Heart right ventricle (tissue), 16 donors: Measurements from ENCODE around the gene CFAP73. TPM values are rescaled to one million over a fixed set of nuclear protein-coding genes. Genes with fewer than 3 reads are reported as not detected.

ENCODE experiments used
- ATAC-seq, 8 donors: fragments of 200-7000 bp; cut with Tn5 transposase; one replicate each; pipeline ENCODE4 v1.9.1; 2020; ENCODE audit warnings: mild to moderate bottlenecking in 8 of 8, moderate library complexity in 8 of 8, moderate number of reproducible peaks in 1 of 8
- DNase-seq, 2 donors: peaks; one replicate each; pipeline ENCODE4 v3.0.0-alpha.2; 2020
- H3K27ac ChIP-seq, 10 donors: fragments of 200-600 bp; sonication (generic) in 2 of 10; one replicate each; pipeline versions ENCODE4 v1.5.0 to v1.8.0; 2020 to 2022; ENCODE audit warnings: mild to moderate bottlenecking in 3 of 10
- H3K27me3 ChIP-seq, 7 donors: fragments of 200-600 bp; one replicate each; pipeline ENCODE4 v1.8.0; 2021 to 2022; ENCODE audit warnings: mild to moderate bottlenecking in 2 of 7
- H3K36me3 ChIP-seq, 9 donors: fragments of 200-600 bp; sonication (generic) in 1 of 9; one replicate each; pipeline versions ENCODE4 v1.5.0 to v1.8.0; 2020 to 2022; ENCODE audit warnings: mild to moderate bottlenecking in 2 of 9
- H3K4me1 ChIP-seq, 9 donors: fragments of 200-600 bp; sonication (generic) in 1 of 9; one replicate each; pipeline versions ENCODE4 v1.5.0 to v1.8.0; 2020 to 2022; ENCODE audit warnings: mild to moderate bottlenecking in 4 of 9
- H3K4me3 ChIP-seq, 10 donors: fragments of 200-600 bp; sonication (generic) in 2 of 10; one replicate each; pipeline versions ENCODE4 v1.5.0 to v1.8.0; 2020 to 2022; ENCODE audit warnings: mild to moderate bottlenecking in 7 of 10, moderate library complexity in 2 of 10
- H3K9me3 ChIP-seq, 11 donors: fragments of 200-600 bp in 10 of 11; sonication (generic) in 2 of 11; one replicate each; pipeline versions ENCODE4 v1.5.0 to v1.8.0; 2013 to 2022; ENCODE audit warnings: mild to moderate bottlenecking in 2 of 11, control low read depth in 1 of 11, moderate library complexity in 1 of 11
- WGBS, 2 donors: extraction: QIAGEN DNeasy Blood & Tissue Kit; methylation state at CpG; one replicate each; pipeline ENCODE4 v1.1.7; 2013; ENCODE audit warnings: inconsistent platforms in 1 of 2; 5-methylcytosine and 5-hydroxymethylcytosine counted together
- intact Hi-C, 10 donors: fragments of 100-400 bp; cut with DNase I; formaldehyde crosslinking; loops; one replicate each; pipeline versions ENCODE4 v1.11.1 to v1.14.2; 2022
- polyA plus RNA-seq, 2 donors: library from polyadenylated mRNA; stranded (reverse); fragments of 200-250 nt; gene quantifications; one replicate each; pipeline ENCODE4 v1.2.3, GENCODE V29; 2013
- total RNA-seq, 10 donors: library from RNA; stranded (reverse); fragmentation: NEBNext Ultra II Directional in 3 of 10; extraction: Animal tissue kit (Norgen Biotek cat#: 25700) in 3 of 10; gene quantifications; one replicate each; pipeline versions ENCODE4 v1.2.1 to v1.2.4, GENCODE V29; 2021 to 2023
- TF ChIP-seq, protein P1 (sequence below), 9 donors: fragments of 200-600 bp; sonication (generic) in 2 of 9; IDR thresholded peaks; one replicate each; pipeline versions ENCODE4 v1.5.0 to v1.8.0; 2021 to 2022; ENCODE audit warnings: antibody characterized with exemption in 9 of 9, mild to moderate bottlenecking in 5 of 9, moderate library complexity in 1 of 9
- donor health status: Arrhythmogenic right ventricular cardiomyopathy.
- donor health status: ischemic (EF 13 %, LVEDD 7.1; RV severe dilation, severe dysfunction).
- donor health status: healthy with polysubstance abuse.
- donor health status: DM: no; HTN: yes; CAD: no.
- donor health status: DM: no; HTN: no; CAD: no.
- donor health status: ischemic (EF 25% LVEDD 6.9; RV normal size, moderate dysfunction).
- donor health status: ischemic (EF 25% LVEDD 5.7; RV mildly dilated, moderate dysfunction).
- donor health status: healthy.
- donor health status: DM: yes; HTN: yes; CAD: no.
- donor health status: Ischemic cardiomyopathy.
- donor health status: ischemic (EF 35%, LVEDD 5.7; RV mildly dilated, moderate dysfunction).
- donor health status: nonischemic (EF 11% LVEDD 7.7; RV severe dilation, severe dysfunction).
- donor health status: DM: yes; HTN: yes; CAD: no.
- donor health status: PGD.
- donor health status: ischemic (EF 29% LVEDD 5.4; RV normal size, mild dysfunction).
- donor health status: nonischemic (EF 23%, LVEDD 6.1; RV moderate dilation, normal function).

Gene CFAP73
- total and polyA plus RNA-seq, 12 donors = 0.10 TPM; not detected in 11

DNA sequence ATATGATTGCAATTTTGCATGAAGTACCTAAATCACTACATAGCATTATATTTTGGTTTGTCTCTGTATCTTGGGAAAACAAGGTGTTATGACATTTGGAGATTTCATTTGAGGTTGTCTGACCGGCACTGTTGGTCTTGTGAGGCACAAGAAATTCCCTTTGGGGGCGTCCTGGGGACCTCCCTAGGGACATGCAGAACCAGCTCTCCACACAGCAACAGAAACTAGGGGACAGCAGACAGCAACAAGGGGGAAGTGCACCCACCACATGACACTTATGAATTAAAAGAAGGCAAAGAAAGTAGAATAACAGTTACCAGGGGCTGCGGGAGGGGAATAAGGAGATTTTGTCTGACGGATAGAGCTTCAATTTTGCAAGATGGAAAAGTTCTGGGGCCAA lies 21.4 kb downstream of the CFAP73 start:
- DNase-seq (no peak), ATAC-seq (no peak)
- Histone ChIP-seq H3K4me3 (no peak overlapping the region), H3K27ac (no peak overlapping the region), H3K36me3 (peaks cover 7 to 100% (median 77%) of the 10 kb centered on the region in 9 donors), H3K27me3 (no peaks in the 10 kb centered on the region), H3K4me1 (no peaks in the 10 kb centered on the region), H3K9me3 (no peaks in the 10 kb centered on the region)
- WGBS, 2 donors = 91 to 94% methylated on average over 4 of the region's 4 CpGs
- TF ChIP-seq, protein P1, sequence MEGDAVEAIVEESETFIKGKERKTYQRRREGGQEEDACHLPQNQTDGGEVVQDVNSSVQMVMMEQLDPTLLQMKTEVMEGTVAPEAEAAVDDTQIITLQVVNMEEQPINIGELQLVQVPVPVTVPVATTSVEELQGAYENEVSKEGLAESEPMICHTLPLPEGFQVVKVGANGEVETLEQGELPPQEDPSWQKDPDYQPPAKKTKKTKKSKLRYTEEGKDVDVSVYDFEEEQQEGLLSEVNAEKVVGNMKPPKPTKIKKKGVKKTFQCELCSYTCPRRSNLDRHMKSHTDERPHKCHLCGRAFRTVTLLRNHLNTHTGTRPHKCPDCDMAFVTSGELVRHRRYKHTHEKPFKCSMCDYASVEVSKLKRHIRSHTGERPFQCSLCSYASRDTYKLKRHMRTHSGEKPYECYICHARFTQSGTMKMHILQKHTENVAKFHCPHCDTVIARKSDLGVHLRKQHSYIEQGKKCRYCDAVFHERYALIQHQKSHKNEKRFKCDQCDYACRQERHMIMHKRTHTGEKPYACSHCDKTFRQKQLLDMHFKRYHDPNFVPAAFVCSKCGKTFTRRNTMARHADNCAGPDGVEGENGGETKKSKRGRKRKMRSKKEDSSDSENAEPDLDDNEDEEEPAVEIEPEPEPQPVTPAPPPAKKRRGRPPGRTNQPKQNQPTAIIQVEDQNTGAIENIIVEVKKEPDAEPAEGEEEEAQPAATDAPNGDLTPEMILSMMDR (IDR thresholded peaks at IDR 0.05) = no peak
- intact Hi-C loops = loop anchor here in 2 of 10 donors (5.0 to 10.0 kb wide), 2 partner anchors 124 to 176 kb away; no protein-coding TSS in a partner anchor

DNA sequence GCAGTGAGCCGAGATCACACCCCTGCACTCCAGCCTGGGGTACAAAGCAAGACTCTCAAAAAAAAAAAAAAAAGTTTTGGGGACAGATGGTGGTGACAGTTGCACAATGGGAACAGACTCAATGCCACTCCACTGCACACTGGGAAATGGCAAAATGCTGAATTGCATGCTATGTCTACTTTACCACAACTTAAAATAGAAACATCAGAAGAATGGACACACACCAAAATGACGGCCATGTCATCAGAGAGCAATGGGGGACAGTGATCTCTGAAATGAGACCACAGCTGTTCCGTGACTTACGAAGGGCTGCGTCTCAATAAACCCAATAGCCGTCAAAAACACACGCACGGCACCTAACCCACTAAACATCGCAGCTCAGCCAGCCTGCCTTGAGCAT lies 22.0 kb downstream of the CFAP73 start:
- intact Hi-C loops = loop anchor here in 2 of 10 donors (5.0 to 10.0 kb wide), 2 partner anchors 124 to 177 kb away; no protein-coding TSS in a partner anchor

DNA sequence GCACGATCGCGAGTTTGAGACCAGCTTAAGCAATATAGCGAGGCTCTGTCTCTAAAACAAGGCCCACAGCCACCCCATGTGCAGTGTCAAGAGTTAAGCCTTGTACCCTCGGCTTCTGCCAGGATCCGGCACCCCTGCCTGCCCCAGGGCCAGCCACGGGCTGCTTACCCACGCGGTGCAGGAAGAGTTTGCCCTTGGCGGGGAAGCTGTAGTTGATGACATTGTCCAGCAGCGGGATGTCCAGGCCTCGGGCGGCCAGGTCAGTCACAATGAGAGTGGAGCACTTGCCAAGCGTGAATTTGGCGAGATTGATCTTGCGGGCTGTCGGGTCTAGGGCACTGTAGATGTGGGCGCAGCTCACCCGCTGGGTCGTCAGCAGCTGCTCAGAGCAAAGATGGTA lies 22.7 kb downstream of the CFAP73 start:
- WGBS, 2 donors = 93 to 96% methylated on average over 20 of the region's 20 CpGs
- no peak for DNase-seq

More for the DNA sequence above, 22.0 kb downstream of the CFAP73 start:
- TF ChIP-seq, protein P1 (IDR thresholded peaks at IDR 0.05) = no peak
- Histone ChIP-seq H3K36me3 (peaks cover 7 to 100% (median 73%) of the 10 kb centered on the region in 9 donors), H3K27ac (no peak overlapping the region), H3K4me3 (no peak overlapping the region), H3K4me1 (no peaks in the 10 kb centered on the region), H3K27me3 (no peaks in the 10 kb centered on the region), H3K9me3 (no peaks in the 10 kb centered on the region)
- 97% methylated on average over 9 of the region's 9 CpGs for WGBS, 2 donors
- DNase-seq = no peak
- ATAC-seq = no peak

DNA sequence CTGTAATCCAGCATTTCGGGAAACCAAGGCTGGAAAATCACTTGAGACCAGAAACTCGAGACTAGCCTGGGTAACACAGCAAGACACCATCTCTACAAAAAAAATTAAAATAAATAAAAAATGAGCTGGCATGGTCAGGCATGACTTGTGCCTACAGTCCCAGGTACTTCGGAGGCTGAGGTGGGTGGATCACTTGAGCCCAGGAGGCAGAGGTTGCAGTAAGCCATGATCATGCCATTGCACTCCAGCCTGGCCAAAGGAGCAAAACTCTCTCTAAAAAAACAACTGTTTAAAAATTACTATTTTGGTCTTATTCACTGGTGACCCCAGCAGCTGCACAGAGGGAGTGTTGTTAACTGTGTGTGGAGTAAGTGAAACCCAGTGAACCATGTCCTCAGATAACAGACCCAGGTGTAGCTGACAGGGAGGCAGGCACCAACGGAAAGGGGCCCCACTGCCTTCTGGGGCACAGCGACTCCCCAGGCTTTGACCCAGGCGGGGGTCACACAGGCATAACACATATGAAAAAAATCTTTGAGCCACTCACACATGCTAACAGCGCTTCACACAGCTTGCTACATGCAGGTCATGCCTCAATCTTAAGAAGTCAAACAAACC lies 23.7 kb downstream of the CFAP73 start:
- no peak for DNase-seq
- TF ChIP-seq, protein P1 (IDR thresholded peaks at IDR 0.05) = no peak
- Histone ChIP-seq H3K27me3 (no peaks in the 10 kb centered on the region), H3K9me3 (peaks cover 0 to 12% (median 0%) of the 10 kb centered on the region in 11 donors), H3K36me3 (peaks cover 14 to 100% (median 75%) of the 10 kb centered on the region in 9 donors), H3K4me1 (no peaks in the 10 kb centered on the region), H3K4me3 (no peak overlapping the region), H3K27ac (no peak overlapping the region)
- ATAC-seq = no peak
- intact Hi-C loops = loop anchor here in 3 of 10 donors (2.0 to 10.0 kb wide), 3 partner anchors 124 to 178 kb away; no protein-coding TSS in a partner anchor
- WGBS, 2 donors = 94 to 95% methylated on average over 7 of the region's 7 CpGs

More for the DNA sequence above, 22.7 kb downstream of the CFAP73 start:
- Histone ChIP-seq H3K27ac (no peak overlapping the region), H3K4me3 (no peak overlapping the region), H3K36me3 (peaks cover 12 to 100% (median 73%) of the 10 kb centered on the region in 9 donors), H3K27me3 (no peaks in the 10 kb centered on the region), H3K9me3 (peaks cover 0 to 6% (median 0%) of the 10 kb centered on the region in 11 donors), H3K4me1 (no peaks in the 10 kb centered on the region)
- intact Hi-C loops = loop anchor here in 3 of 10 donors (2.0 to 10.0 kb wide), 3 partner anchors 123 to 177 kb away; no protein-coding TSS in a partner anchor
- no peak for ATAC-seq
- TF ChIP-seq, protein P1 (IDR thresholded peaks at IDR 0.05) = no peak
